ENCODE data around the gene CDH13.

Gene CDH13

DNA sequence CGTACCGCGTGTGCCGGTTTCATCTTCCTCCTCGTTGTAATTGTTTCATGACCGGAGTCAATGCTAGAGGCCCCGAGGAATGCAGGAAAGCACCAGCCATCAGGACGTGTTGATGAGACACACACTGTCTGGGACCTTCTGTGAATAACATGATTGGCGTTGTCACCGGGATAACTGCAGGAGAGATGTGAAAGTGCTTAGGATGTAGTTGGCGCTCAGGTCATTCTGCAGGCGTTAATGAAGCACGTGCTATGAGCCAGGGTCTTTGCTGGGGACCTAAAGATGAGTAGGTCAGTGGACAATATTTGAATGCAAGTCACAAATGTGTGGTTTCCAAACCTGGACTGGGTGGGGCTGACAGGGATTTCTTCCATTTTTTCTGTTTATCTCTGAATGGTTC lies 999.4 kb downstream of the CDH13 start:
- no CpG with 5 or more reads among the region's 13 CpGs for WGBS (ENCODE audit: extremely low coverage, insufficient coverage, low lambda C conversion rate)
- H2BK5ac ChIP-seq (ENCODE audit: low read length) = no peak overlapping the region
- H3K27ac ChIP-seq (ENCODE audit: low read depth, low read length) = no peak overlapping the region

DNA sequence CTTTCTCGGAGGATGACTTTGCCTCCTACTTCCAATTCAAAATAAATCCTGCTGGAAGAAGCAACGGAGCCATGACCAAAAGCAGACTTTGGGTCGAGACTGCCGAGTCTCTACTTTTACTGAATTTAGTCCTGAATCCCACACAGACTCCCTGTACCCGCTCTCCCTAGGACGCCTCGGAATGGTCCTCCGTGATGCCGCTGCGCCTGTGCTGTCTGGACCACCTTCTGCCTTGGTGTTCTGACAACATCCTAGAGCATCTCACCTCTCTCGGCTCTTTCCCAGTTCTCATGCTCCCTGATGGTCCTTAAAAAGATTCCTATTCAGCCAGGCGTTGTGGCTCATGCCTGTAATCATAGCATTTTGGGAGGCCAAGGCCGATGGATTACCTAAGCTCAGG lies 999.9 kb downstream of the CDH13 start:
- WGBS (ENCODE audit: extremely low coverage, insufficient coverage, low lambda C conversion rate) = no CpG with 5 or more reads among the region's 13 CpGs
- no peak for DNase-seq
- no peak overlapping the region for H4K8ac ChIP-seq (ENCODE audit: low read depth, low read length)
- H3K36me3 ChIP-seq (ENCODE audit: control insufficient read depth, insufficient read depth, low read length) = no peaks in the 10 kb centered on the region
- H3K4me2 ChIP-seq (ENCODE audit: low read length) = no peak overlapping the region
- H3K23ac ChIP-seq (ENCODE audit: low read length) = no peak overlapping the region
- no peak overlapping the region for H3K4ac ChIP-seq (ENCODE audit: low read depth, low read length)
- H2BK15ac ChIP-seq (replicated peaks; ENCODE audit: low read depth) = no peak overlapping the region
- H3K79me1 ChIP-seq (ENCODE audit: low read length) = no peaks in the 10 kb centered on the region
- no peak overlapping the region for H3K56ac ChIP-seq (ENCODE audit: low read length)
- no peaks in the 10 kb centered on the region for H3K4me1 ChIP-seq (ENCODE audit: control insufficient read depth, low read depth, low read length)
- H2BK5ac ChIP-seq (ENCODE audit: low read length) = no peak overlapping the region
- H2BK120ac ChIP-seq (ENCODE audit: low read depth, low read length) = no peak overlapping the region
- H3K79me2 ChIP-seq (ENCODE audit: control insufficient read depth, insufficient read depth, low read length) = no peaks in the 10 kb centered on the region
- H3K4me3 ChIP-seq (ENCODE audit: low read length) = no peak overlapping the region
- no peaks in the 10 kb centered on the region for H3K27me3 ChIP-seq (ENCODE audit: insufficient read depth, low read length, poor library complexity)
- H3K18ac ChIP-seq (ENCODE audit: low read length) = no peak overlapping the region
- no peak overlapping the region for H4K5ac ChIP-seq (ENCODE audit: low read length)
- H2AK5ac ChIP-seq (ENCODE audit: low read length) = no peak overlapping the region
- no peak overlapping the region for H3K9ac ChIP-seq (ENCODE audit: low read length)
- no peak overlapping the region for H3K27ac ChIP-seq (ENCODE audit: low read depth, low read length)

More for the DNA sequence above, 999.4 kb downstream of the CDH13 start:
- Histone ChIP-seq H4K5ac (ENCODE audit: low read length) (no peak overlapping the region), H3K56ac (ENCODE audit: low read length) (no peak overlapping the region), H3K4ac (ENCODE audit: low read depth, low read length) (no peak overlapping the region), H2BK120ac (ENCODE audit: low read depth, low read length) (no peak overlapping the region), H3K18ac (ENCODE audit: low read length) (no peak overlapping the region), H3K4me3 (ENCODE audit: low read length) (no peak overlapping the region), H3K27me3 (ENCODE audit: insufficient read depth, low read length, poor library complexity) (no peaks in the 10 kb centered on the region), H3K36me3 (ENCODE audit: control insufficient read depth, insufficient read depth, low read length) (no peaks in the 10 kb centered on the region), H4K8ac (ENCODE audit: low read depth, low read length) (no peak overlapping the region), H3K79me1 (ENCODE audit: low read length) (no peaks in the 10 kb centered on the region), H2AK5ac (ENCODE audit: low read length) (no peak overlapping the region), H3K79me2 (ENCODE audit: control insufficient read depth, insufficient read depth, low read length) (no peaks in the 10 kb centered on the region), H3K23ac (ENCODE audit: low read length) (no peak overlapping the region), H2BK15ac (replicated peaks; ENCODE audit: low read depth) (no peak overlapping the region), H3K4me1 (ENCODE audit: control insufficient read depth, low read depth, low read length) (no peaks in the 10 kb centered on the region), H3K4me2 (ENCODE audit: low read length) (no peak overlapping the region), H3K9ac (ENCODE audit: low read length) (no peak overlapping the region)
- DNase-seq = no peak

DNA sequence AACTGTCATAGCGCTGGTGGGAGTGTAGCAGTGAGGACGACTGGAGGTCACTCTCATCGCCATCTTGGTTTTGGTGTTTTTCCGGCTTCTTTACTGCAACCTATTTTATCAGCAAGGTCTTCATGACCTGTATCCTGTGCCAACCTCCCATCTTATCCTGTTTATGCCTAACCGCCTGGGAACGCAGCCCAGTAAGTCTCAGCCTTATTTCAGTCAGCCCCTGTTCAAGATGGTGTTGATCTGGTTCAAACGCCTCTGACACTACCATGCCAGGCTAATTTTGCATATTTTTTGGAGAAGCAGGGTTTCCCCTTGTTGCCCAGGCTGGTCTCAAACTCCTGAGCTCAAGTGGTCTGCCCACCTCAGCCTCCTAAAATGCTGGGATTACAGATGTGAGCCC lies 1001.2 kb downstream of the CDH13 start:
- no peak overlapping the region for H3K23ac ChIP-seq (ENCODE audit: low read length)
- H3K4me1 ChIP-seq (ENCODE audit: control insufficient read depth, low read depth, low read length) = no peaks in the 10 kb centered on the region
- no peak overlapping the region for H3K56ac ChIP-seq (ENCODE audit: low read length)
- H4K8ac ChIP-seq (ENCODE audit: low read depth, low read length) = no peak overlapping the region
- no peak overlapping the region for H3K9ac ChIP-seq (ENCODE audit: low read length)
- no peak overlapping the region for H4K5ac ChIP-seq (ENCODE audit: low read length)
- no peaks in the 10 kb centered on the region for H3K79me2 ChIP-seq (ENCODE audit: control insufficient read depth, insufficient read depth, low read length)
- no peak overlapping the region for H3K4me2 ChIP-seq (ENCODE audit: low read length)
- no peak for DNase-seq
- no peak overlapping the region for H3K18ac ChIP-seq (ENCODE audit: low read length)
- no peak overlapping the region for H2BK120ac ChIP-seq (ENCODE audit: low read depth, low read length)
- no peaks in the 10 kb centered on the region for H3K79me1 ChIP-seq (ENCODE audit: low read length)
- no peaks in the 10 kb centered on the region for H3K27me3 ChIP-seq (ENCODE audit: insufficient read depth, low read length, poor library complexity)
- H3K36me3 ChIP-seq (ENCODE audit: control insufficient read depth, insufficient read depth, low read length) = no peaks in the 10 kb centered on the region
- no peak overlapping the region for H3K27ac ChIP-seq (ENCODE audit: low read depth, low read length)
- no CpG with 5 or more reads among the region's 7 CpGs for WGBS (ENCODE audit: extremely low coverage, insufficient coverage, low lambda C conversion rate)
- no peak overlapping the region for H2BK5ac ChIP-seq (ENCODE audit: low read length)
- no peak overlapping the region for H3K4ac ChIP-seq (ENCODE audit: low read depth, low read length)
- H2BK15ac ChIP-seq (replicated peaks; ENCODE audit: low read depth) = no peak overlapping the region
- H3K4me3 ChIP-seq (ENCODE audit: low read length) = no peak overlapping the region
- H2AK5ac ChIP-seq (ENCODE audit: low read length) = no peak overlapping the region

DNA sequence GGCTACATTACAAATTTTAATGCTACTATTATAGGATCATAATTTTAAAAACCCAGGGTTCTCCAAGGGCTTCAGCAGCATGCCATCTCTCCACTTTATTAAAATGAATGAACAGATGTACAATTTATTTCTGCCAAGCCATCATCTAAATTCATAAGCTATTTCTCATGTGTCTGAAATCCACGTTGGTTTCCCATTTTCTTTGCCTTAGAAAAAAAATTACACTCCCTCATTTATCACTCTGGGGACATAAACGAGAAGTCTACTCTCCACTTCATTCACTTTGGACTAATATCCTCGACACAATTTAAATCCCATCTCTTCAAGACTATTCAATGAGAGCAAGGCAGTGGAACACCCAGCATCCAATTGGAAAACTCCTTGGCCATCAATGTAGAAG lies 1002.7 kb downstream of the CDH13 start:
- DNase-seq = no peak
- 100% methylated on average over 2 of the region's 3 CpGs for WGBS (ENCODE audit: extremely low coverage, insufficient coverage, low lambda C conversion rate)
- no peaks in the 10 kb centered on the region for H3K4me1 ChIP-seq (ENCODE audit: control insufficient read depth, low read depth, low read length)
- no peak overlapping the region for H2BK15ac ChIP-seq (replicated peaks; ENCODE audit: low read depth)
- H3K23ac ChIP-seq (ENCODE audit: low read length) = no peak overlapping the region
- H3K18ac ChIP-seq (ENCODE audit: low read length) = no peak overlapping the region
- H2BK120ac ChIP-seq (ENCODE audit: low read depth, low read length) = no peak overlapping the region
- no peaks in the 10 kb centered on the region for H3K79me2 ChIP-seq (ENCODE audit: control insufficient read depth, insufficient read depth, low read length)
- no peak overlapping the region for H4K5ac ChIP-seq (ENCODE audit: low read length)
- no peak overlapping the region for H4K8ac ChIP-seq (ENCODE audit: low read depth, low read length)
- no peak overlapping the region for H3K4ac ChIP-seq (ENCODE audit: low read depth, low read length)
- H3K56ac ChIP-seq (ENCODE audit: low read length) = no peak overlapping the region
- no peaks in the 10 kb centered on the region for H3K79me1 ChIP-seq (ENCODE audit: low read length)
- H3K36me3 ChIP-seq (ENCODE audit: control insufficient read depth, insufficient read depth, low read length) = no peaks in the 10 kb centered on the region
- H3K4me3 ChIP-seq (ENCODE audit: low read length) = no peak overlapping the region
- H3K4me2 ChIP-seq (ENCODE audit: low read length) = no peak overlapping the region
- H3K9ac ChIP-seq (ENCODE audit: low read length) = no peak overlapping the region
- H3K27ac ChIP-seq (ENCODE audit: low read depth, low read length) = no peak overlapping the region
- H2BK5ac ChIP-seq (ENCODE audit: low read length) = no peak overlapping the region
- no peak overlapping the region for H2AK5ac ChIP-seq (ENCODE audit: low read length)
- H3K27me3 ChIP-seq (ENCODE audit: insufficient read depth, low read length, poor library complexity) = no peaks in the 10 kb centered on the region

DNA sequence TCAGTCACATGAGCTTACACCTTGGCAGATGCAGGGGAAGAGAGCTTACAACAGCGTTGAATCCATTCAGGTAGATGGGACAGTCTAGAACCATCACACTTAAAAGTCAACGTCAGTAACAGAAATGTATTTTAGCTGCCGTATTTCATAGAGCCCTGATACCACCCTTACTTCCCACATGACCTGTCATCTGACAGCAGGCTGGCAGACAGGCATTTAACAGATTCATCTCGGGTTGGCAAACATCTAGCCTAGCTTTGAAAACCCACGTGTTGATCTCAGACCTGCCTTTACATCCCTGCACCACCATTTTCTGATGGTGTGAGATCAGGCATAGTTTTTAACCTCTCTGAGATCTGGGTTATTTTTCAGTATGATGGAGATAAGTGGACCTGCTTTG lies 1003.1 kb downstream of the CDH13 start:
- Histone ChIP-seq H3K4me2 (ENCODE audit: low read length) (no peak overlapping the region), H3K79me2 (ENCODE audit: control insufficient read depth, insufficient read depth, low read length) (no peaks in the 10 kb centered on the region), H3K79me1 (ENCODE audit: low read length) (no peaks in the 10 kb centered on the region)

DNA sequence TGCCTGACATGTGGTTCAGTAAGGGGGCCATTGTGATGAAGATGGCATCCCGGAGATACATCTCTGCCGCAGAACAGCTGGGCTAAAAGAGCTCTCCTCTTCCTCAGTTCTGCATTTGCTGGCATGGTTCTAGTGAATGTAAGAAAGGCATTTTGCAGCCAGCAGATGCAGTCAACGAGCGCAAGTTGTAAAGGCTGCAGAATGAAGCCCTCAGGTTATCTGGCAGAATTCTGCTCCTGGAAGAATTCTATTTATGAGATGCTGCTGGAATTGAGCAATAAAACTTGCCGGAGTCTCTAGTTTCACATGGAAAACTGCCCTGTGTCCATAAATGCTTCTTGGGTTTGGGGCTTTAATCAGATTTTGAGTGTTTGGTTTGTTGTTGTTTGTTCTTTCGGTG lies 1004.2 kb downstream of the CDH13 start:
- Histone ChIP-seq H3K23ac (ENCODE audit: low read length) (no peak overlapping the region), H2BK5ac (ENCODE audit: low read length) (no peak overlapping the region), H4K8ac (ENCODE audit: low read depth, low read length) (no peak overlapping the region), H3K27ac (ENCODE audit: low read depth, low read length) (no peak overlapping the region), H3K79me1 (ENCODE audit: low read length) (no peaks in the 10 kb centered on the region), H3K79me2 (ENCODE audit: control insufficient read depth, insufficient read depth, low read length) (no peaks in the 10 kb centered on the region), H4K5ac (ENCODE audit: low read length) (no peak overlapping the region), H3K9ac (ENCODE audit: low read length) (no peak overlapping the region), H3K4me3 (ENCODE audit: low read length) (no peak overlapping the region), H3K4me2 (ENCODE audit: low read length) (no peak overlapping the region), H3K4me1 (ENCODE audit: control insufficient read depth, low read depth, low read length) (no peaks in the 10 kb centered on the region), H2BK15ac (replicated peaks; ENCODE audit: low read depth) (no peak overlapping the region), H2AK5ac (ENCODE audit: low read length) (no peak overlapping the region), H3K56ac (ENCODE audit: low read length) (no peak overlapping the region), H2BK120ac (ENCODE audit: low read depth, low read length) (no peak overlapping the region), H3K4ac (ENCODE audit: low read depth, low read length) (no peak overlapping the region), H3K36me3 (ENCODE audit: control insufficient read depth, insufficient read depth, low read length) (no peaks in the 10 kb centered on the region), H3K27me3 (ENCODE audit: insufficient read depth, low read length, poor library complexity) (no peaks in the 10 kb centered on the region), H3K18ac (ENCODE audit: low read length) (no peak overlapping the region)
- no peak for DNase-seq
- no CpG with 5 or more reads among the region's 6 CpGs for WGBS (ENCODE audit: extremely low coverage, insufficient coverage, low lambda C conversion rate)

More for the DNA sequence above, 1003.1 kb downstream of the CDH13 start:
- DNase-seq = no peak
- H4K5ac ChIP-seq (ENCODE audit: low read length) = no peak overlapping the region
- H3K9ac ChIP-seq (ENCODE audit: low read length) = no peak overlapping the region
- H3K27ac ChIP-seq (ENCODE audit: low read depth, low read length) = no peak overlapping the region
- no peak overlapping the region for H2AK5ac ChIP-seq (ENCODE audit: low read length)
- no peak overlapping the region for H3K56ac ChIP-seq (ENCODE audit: low read length)
- no peaks in the 10 kb centered on the region for H3K4me1 ChIP-seq (ENCODE audit: control insufficient read depth, low read depth, low read length)
- H3K18ac ChIP-seq (ENCODE audit: low read length) = no peak overlapping the region
- no peaks in the 10 kb centered on the region for H3K36me3 ChIP-seq (ENCODE audit: control insufficient read depth, insufficient read depth, low read length)
- WGBS (ENCODE audit: extremely low coverage, insufficient coverage, low lambda C conversion rate) = no CpG with 5 or more reads among the region's 5 CpGs
- H2BK5ac ChIP-seq (ENCODE audit: low read length) = no peak overlapping the region
- H4K8ac ChIP-seq (ENCODE audit: low read depth, low read length) = no peak overlapping the region
- H3K4ac ChIP-seq (ENCODE audit: low read depth, low read length) = no peak overlapping the region
- no peaks in the 10 kb centered on the region for H3K27me3 ChIP-seq (ENCODE audit: insufficient read depth, low read length, poor library complexity)
- no peak overlapping the region for H3K4me3 ChIP-seq (ENCODE audit: low read length)
- H2BK120ac ChIP-seq (ENCODE audit: low read depth, low read length) = no peak overlapping the region
- H3K23ac ChIP-seq (ENCODE audit: low read length) = no peak overlapping the region
- no peak overlapping the region for H2BK15ac ChIP-seq (replicated peaks; ENCODE audit: low read depth)

Data from mesendoderm (in vitro differentiated cells).